ENCODE results near the gene LPP.

The LPP gene

GRCh38 chr3:188158731-188159310 is 4.9 kb downstream of the LPP start:
- FAIRE-seq: no peak
- no peak for TF ChIP-seq POLR2AphosphoS5 (IDR thresholded peaks at IDR 0.05; ENCODE audit: low read depth, low read length)
- TF ChIP-seq POLR2A (IDR thresholded peaks at IDR 0.05; ENCODE audit: low read depth, low read length): no peak
- no peak for TF ChIP-seq TAF1 (IDR thresholded peaks at IDR 0.05; ENCODE audit: borderline replicate concordance, low read depth, low read length)
- DNase-seq (ENCODE audit: insufficient read length): no peak

- TF ChIP-seq POLR2A (IDR thresholded peaks at IDR 0.05; ENCODE audit: low read depth, low read length) (no peak), POLR2AphosphoS5 (IDR thresholded peaks at IDR 0.05; ENCODE audit: low read depth, low read length) (no peak), TAF1 (IDR thresholded peaks at IDR 0.05; ENCODE audit: borderline replicate concordance, low read depth, low read length) (no peak)
- DNase-seq (ENCODE audit: insufficient read length) (no peak), FAIRE-seq (no peak)
Observed at GRCh38 chr3:188160751-188161150, 6.8 kb downstream of the LPP start.

- no peak for TF ChIP-seq POLR2AphosphoS5 (IDR thresholded peaks at IDR 0.05; ENCODE audit: low read depth, low read length)
- TF ChIP-seq POLR2A (IDR thresholded peaks at IDR 0.05; ENCODE audit: low read depth, low read length): no peak
- no peak for TF ChIP-seq TAF1 (IDR thresholded peaks at IDR 0.05; ENCODE audit: borderline replicate concordance, low read depth, low read length)
- FAIRE-seq: no peak
- DNase-seq (ENCODE audit: insufficient read length): no peak
Observed at GRCh38 chr3:188164248-188164687, 10.3 kb downstream of the LPP start.

- no peak for TF ChIP-seq POLR2AphosphoS5 (IDR thresholded peaks at IDR 0.05; ENCODE audit: low read depth, low read length)
- no peak for TF ChIP-seq TAF1 (IDR thresholded peaks at IDR 0.05; ENCODE audit: borderline replicate concordance, low read depth, low read length)
- TF ChIP-seq POLR2A (IDR thresholded peaks at IDR 0.05; ENCODE audit: low read depth, low read length): no peak
- DNase-seq (ENCODE audit: insufficient read length): no peak
- FAIRE-seq: no peak
Observed at GRCh38 chr3:188165596-188165995, 11.6 kb downstream of the LPP start.

- FAIRE-seq: no peak
- DNase-seq (ENCODE audit: insufficient read length): no peak
- TF ChIP-seq TAF1 (IDR thresholded peaks at IDR 0.05; ENCODE audit: borderline replicate concordance, low read depth, low read length) (no peak), POLR2AphosphoS5 (IDR thresholded peaks at IDR 0.05; ENCODE audit: low read depth, low read length) (no peak)
Observed at GRCh38 chr3:188166441-188166840, 12.5 kb downstream of the LPP start.

- no peak for TF ChIP-seq TAF1 (IDR thresholded peaks at IDR 0.05; ENCODE audit: borderline replicate concordance, low read depth, low read length)
- TF ChIP-seq POLR2AphosphoS5 (IDR thresholded peaks at IDR 0.05; ENCODE audit: low read depth, low read length): no peak
- TF ChIP-seq POLR2A (IDR thresholded peaks at IDR 0.05; ENCODE audit: low read depth, low read length): no peak
- FAIRE-seq (no peak), DNase-seq (ENCODE audit: insufficient read length) (no peak)
Observed at GRCh38 chr3:188168186-188168585, 14.2 kb downstream of the LPP start.

- no peak for DNase-seq (ENCODE audit: insufficient read length)
- TF ChIP-seq TAF1 (IDR thresholded peaks at IDR 0.05; ENCODE audit: borderline replicate concordance, low read depth, low read length) (no peak), POLR2A (IDR thresholded peaks at IDR 0.05; ENCODE audit: low read depth, low read length) (no peak), POLR2AphosphoS5 (IDR thresholded peaks at IDR 0.05; ENCODE audit: low read depth, low read length) (no peak)
- no peak for FAIRE-seq
Observed at GRCh38 chr3:188168648-188169047, 14.7 kb downstream of the LPP start.

GRCh38 chr3:188169830-188170455 is 16.0 kb downstream of the LPP start:
- FAIRE-seq: no peak

GRCh38 chr3:188170461-188171459 is 16.8 kb downstream of the LPP start:
- no peak for FAIRE-seq
- TF ChIP-seq POLR2AphosphoS5 (IDR thresholded peaks at IDR 0.05; ENCODE audit: low read depth, low read length) (no peak), POLR2A (IDR thresholded peaks at IDR 0.05; ENCODE audit: low read depth, low read length) (no peak), TAF1 (IDR thresholded peaks at IDR 0.05; ENCODE audit: borderline replicate concordance, low read depth, low read length) (no peak)
- DNase-seq (ENCODE audit: insufficient read length): no peak

More at GRCh38 chr3:188169830-188170455, 16.0 kb downstream of the LPP start:
- TF ChIP-seq TAF1 (IDR thresholded peaks at IDR 0.05; ENCODE audit: borderline replicate concordance, low read depth, low read length) (no peak), POLR2A (IDR thresholded peaks at IDR 0.05; ENCODE audit: low read depth, low read length) (no peak), POLR2AphosphoS5 (IDR thresholded peaks at IDR 0.05; ENCODE audit: low read depth, low read length) (no peak)
- DNase-seq (ENCODE audit: insufficient read length): no peak

GRCh38 chr3:188171682-188172467 is 17.9 kb downstream of the LPP start:
- DNase-seq (ENCODE audit: insufficient read length) (no peak), FAIRE-seq (no peak)
- TF ChIP-seq POLR2AphosphoS5 (IDR thresholded peaks at IDR 0.05; ENCODE audit: low read depth, low read length): no peak
- TF ChIP-seq POLR2A (IDR thresholded peaks at IDR 0.05; ENCODE audit: low read depth, low read length): no peak
- no peak for TF ChIP-seq TAF1 (IDR thresholded peaks at IDR 0.05; ENCODE audit: borderline replicate concordance, low read depth, low read length)
